NCI-H748 (cell line): Measurements from ENCODE around the gene KRTAP12-3.
"Not testable (repeated sequence)": the region's sequence is repeated elsewhere in the genome, so short reads cannot be mapped to it uniquely, and the experiment has no call there.

ENCODE experiments used
- DNase-seq: peaks from one replicate; lab custom pipeline; 2025; ENCODE audit not compliant: unreplicated experiment; lab: John Stamatoyannopoulos, UW

Gene KRTAP12-3, protein sequence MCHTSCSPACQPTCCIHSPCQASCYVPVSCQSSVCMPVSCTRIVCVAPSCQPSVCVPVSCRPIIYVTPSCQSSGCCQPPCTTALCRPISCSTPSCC

DNA sequence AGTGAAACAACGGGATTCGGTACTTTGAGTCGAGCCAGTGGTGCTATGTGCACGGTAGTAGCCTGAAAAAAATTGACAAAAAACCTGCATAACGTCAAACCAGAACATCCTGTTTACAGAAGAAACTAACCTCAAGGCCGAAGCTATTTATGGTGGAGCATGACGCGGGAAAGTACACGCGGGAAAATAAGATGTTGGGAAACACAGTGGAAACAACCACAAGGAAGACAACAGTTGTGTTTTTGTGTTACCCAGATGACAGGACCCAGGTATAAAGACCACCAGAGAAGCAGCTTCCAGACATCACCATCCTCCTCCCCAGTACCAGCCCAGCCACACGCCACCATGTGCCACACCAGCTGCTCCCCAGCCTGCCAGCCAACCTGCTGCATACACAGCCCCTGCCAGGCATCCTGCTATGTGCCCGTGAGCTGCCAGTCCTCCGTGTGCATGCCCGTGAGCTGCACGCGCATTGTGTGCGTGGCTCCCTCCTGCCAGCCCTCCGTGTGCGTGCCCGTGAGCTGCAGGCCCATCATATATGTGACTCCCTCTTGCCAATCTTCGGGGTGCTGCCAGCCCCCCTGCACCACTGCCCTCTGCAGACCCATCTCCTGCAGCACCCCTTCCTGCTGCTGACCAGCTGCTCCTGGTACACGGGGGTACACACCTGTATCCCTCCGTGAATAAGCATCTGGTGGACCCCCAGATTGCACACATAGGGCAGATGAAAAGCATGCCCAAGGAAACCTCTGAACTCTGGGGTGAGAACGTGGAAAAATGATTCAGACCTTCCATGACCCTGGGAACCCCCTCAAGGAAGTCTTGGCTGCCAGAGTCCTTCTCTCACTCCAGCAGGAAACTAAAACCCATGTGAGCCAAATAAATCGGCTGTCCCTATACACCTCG, at the start of gene KRTAP12-3:
KRTAP12-3 (plus strand) TSS at position 298 of the 906 bp plus-strand sequence; CDS start at position 346, 48 bp downstream.
- no peak for DNase-seq

DNA sequence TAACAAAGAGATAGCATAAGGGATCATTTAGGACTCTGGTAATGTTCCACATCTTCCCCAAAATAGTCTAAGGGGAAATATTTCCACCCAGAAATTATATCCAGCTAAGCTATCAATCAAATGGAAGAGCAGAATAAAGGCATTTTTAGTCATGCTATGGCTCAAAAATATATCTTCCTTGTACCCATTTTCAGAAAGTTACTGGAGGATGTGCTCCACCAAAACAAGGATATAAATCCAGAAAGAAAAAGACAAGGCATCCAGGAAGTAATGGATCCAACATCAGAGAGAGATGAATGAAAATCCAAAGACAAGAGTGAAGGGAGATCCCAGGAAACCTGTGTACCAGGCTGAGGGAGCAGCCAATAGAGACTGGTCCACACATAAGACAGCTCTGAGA, 48.5 kb upstream of the KRTAP12-3 start:
- no peak for DNase-seq

DNA sequence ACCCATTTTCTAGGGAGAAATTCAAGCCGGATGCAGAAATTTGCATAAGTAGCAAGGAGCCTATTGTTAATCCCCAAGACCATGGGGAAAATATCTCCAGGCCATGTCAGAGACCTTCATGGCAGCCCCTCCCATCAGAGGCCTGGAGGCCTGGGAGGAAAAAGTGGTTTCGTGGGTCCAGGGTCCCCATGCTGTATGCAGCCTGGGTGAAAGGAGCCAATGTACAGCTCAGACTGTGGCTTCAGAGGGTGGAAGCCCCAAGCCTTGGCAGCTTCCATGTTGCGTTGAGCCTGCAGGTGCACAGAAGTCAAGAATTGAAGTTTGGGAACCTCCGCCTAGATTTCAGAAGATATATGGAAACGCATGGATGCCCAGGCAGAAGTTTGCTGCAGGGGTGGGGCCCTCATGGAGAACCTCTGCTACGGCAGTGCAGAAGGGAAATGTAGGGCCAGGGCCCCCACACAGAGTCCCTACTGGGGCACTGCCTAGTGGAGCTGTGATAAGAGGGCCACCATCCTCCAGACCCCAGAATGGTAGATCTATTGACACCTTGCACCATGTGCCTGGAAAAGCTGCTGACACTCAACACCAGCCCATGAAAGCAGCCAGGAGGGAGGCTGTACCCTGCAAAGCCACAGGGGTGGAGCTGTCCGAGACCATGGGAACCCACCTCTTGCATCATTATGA, 47.4 kb upstream of the KRTAP12-3 start:
- DNase-seq: not testable (repeated sequence)

DNA sequence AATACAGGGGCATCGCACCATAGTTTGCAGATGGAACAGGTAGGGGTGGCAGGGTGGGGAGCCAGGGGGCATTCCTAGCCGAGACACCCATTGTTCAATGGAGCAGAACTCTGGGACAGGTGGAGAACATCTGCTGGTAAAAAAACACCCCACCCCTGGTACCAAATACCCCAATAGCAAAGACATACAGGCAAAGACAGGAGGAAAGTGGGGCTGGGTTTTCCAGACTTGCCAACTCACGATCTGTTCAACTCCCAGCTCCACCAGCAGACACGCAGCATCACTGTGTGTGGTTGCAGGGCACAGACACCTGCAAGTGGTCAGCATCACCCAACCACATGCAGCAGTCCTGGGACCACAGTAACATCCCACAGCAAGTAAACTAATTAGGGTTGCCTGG, 46.2 kb upstream of the KRTAP12-3 start:
- no peak for DNase-seq

DNA sequence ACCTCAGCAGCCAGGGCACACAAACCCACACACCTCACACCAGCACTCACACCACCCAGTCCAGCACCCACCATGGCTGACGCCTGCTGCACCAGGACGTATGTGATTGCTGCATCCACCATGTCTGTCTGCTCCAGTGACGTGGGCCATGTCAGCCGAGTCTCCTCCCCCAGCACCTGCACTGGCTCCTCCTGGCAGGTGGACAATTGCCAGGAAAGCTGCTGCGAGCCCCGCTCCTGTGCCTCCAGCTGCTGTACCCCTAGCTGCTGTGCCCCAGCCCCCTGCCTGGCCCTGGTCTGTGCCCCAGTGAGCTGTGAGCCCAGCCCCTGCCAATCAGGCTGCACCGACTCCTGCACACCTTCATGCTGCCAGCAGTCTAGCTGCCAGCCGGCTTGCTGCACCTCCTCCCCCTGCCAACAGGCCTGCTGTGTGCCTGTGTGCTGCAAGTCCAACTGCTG, 45.7 kb upstream of the KRTAP12-3 start, which contains the start of gene KRTAP10-8:
KRTAP10-8 (plus strand) TSS at position 51 of the 458 bp plus-strand sequence; CDS start at position 73, 22 bp downstream.
- DNase-seq: no peak

DNA sequence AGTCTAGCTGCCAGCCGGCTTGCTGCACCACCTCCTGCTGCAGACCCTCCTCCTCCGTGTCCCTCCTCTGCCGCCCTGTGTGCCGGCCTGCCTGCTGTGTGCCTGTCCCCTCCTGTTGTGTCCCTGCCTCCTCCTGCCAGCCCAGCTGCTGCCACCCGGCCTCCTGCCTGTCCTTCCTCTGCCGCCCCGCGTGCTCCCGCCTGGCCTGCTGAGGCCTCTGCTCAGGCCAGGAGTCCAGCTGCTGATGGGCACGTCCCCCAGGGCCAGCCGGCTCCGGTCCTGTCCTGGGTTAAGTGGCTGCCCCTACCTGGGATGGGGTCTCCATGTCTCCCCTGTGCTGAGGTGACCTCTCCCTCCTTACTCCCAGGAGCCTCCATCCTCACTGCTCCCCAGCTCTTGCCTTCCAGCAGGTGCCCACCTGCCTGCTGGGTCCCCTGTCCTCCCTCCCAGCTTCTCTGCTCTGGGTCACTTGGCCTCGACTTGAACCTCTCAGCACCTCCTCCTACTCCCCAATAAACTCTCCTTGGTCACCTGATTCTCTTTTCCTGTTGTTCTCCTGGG, 45.0 kb upstream of the KRTAP12-3 start:
- no peak for DNase-seq

DNA sequence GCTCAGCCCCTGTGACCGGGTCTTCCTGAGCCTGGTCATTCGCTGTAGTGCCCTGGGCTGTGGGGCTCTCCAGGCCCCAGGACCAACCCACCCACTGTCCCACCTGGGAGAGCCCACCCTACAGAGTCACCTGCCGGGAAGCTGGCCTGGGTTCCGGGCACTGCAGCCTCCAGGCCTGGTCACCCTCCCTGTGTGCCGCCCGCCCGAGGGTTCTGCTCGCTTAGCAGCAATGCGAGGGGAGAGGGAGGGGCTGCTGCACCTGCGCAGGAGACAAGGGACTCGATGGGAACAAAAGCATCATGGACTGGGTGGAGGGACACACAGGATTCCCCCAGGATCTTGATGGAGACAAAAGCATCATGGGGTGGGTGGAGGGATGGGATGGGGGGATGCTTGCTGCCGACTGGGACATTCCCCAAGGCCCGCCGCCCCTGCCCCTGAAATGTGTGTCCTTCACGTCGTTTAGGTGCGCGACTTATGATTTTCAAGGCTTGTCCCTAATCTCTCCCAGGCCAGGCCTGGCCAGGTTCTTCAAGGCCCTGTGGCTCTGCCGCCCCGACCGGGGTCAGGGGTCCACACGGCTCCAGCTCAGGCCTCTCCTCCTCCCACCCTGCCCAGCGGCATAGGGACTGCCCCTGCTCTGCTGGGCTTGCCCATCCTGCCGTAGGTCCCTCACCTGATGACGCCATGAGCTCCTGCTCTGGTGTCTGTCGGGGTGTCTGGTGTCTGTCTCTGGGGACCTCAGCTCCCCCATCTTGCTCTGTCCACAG, 44.2 kb upstream of the KRTAP12-3 start:
- DNase-seq: no peak

DNA sequence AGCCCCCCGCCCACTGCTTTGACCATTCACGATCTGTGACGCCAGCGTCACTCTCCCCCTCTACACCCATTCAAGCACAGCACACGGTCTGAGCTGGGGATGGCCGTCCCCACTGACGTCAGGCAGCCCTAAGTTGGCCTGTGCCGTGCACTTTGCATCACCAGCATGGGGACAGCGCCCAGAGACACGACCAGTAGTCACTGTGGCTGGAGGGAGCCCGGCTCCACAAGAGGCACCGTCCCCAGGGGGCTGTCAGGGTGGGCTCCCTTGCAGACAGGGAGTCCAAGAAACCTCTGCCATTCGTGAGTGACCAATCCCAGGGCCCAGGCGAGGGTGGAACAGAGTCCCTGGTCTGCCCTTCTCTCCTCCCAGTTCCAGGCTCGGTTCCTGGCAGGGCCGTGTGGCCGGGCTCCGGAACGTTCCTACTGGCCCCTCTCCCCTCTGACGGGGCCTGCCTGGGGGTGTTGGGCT, 43.5 kb upstream of the KRTAP12-3 start:
- DNase-seq: no peak

DNA sequence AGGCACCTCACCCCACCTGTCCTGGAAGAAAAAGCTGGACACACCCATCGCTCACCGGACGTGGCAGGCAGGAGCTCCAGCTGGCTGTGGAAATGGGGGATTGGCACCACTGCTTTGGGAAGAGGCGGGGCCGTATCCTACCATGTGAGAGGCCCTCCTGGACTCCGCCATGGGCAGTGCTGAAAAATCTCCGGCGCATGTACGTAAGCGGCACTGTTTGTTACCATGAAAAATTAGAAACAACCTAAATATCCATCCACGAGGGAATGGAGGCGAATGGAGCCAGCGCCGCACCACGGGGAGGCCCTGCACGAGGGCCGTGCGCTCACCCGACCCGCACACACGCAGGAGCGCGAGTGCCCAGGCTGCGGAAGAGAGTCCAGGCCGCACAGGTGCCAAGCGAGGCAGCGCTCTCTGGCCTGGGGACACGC, 42.8 kb upstream of the KRTAP12-3 start:
- DNase-seq: no peak

DNA sequence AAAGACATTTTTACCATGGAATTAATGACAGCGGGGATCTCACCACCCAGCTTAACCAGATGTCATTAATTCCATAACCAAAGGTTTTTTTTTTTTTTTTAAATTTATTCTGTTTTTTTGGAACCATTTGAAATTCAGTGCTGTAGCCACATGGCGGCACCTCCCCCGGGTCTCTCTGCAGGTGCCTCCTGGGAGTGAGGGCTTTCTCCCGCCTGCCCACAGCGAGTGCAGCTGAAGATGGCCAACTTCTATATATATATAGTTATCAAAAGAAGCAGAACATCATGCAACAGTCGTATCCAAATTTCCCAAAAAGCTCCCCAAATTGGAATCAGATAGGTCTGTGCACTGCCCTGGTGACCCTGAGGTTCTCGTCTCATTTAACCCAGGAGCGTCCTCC, 42.3 kb upstream of the KRTAP12-3 start:
- no peak for DNase-seq

DNA sequence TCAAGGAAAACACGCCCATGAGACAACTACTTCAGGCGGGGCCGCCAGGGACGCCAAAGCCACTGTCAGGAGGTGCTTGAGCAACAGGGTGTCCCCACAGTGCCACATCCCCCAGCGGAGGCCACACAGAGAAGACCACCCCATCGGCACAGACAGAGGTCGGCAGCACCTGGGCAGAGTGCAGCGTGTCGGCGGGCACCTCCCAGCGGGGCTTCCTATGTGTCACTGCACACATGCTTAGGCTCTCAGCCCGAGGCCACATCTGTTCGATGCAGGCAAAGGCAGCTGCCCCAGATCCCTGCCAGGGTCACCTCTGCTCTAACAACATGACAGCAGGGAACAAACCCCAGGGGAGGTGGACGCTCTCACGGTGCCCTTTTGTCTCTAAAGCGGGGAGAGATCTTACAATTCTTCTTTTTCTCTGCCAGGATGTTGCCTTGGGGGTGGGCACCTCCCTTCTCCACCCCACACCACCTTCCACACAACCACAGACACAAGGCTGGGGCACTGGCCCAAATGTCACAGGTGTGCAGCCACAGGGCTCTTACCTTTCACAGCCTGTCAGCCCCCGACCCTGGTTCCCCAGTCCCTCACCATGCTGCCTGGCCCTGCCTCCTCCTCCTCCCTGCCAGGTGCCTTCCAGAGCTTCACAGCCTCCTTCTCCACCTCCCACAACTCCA, 41.7 kb upstream of the KRTAP12-3 start:
- no peak for DNase-seq

DNA sequence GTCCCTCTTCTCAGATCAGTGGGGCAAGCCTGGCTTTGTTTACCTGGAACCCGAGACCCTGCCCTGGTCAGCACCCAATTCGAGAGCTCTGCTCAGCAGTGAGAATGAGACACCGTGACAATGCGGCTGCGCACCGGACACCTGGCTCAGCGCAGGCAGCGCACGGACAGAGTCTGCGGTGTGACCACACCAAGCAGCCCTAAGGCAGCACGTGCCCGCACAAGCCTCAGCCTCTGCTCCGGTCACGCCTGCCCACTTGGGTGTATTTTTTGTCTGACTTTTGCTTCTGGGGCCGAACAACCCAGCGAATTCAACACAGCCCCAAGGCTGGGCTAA, 41.2 kb upstream of the KRTAP12-3 start:
- no peak for DNase-seq

DNA sequence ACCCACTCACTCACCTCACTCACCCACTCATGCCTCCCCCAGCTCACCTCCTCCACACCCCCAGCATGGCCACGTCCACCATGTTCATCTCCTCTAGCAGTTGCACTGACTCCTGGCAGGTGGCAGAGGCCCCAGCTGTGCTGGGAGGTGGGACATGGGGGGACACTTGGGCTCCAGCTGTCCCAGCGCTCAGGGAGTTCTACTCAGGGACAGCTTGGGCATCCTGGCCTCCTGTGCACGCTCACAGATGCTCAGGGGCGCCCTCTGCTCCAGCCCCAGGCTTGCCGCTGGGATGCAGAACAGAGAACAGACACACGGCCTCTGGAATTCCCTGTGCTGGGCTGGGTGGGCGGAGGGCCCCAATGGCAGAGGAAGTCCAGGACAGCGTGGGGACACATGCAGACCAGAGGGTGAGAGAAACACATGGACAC, 40.6 kb upstream of the KRTAP12-3 start:
- no peak for DNase-seq

DNA sequence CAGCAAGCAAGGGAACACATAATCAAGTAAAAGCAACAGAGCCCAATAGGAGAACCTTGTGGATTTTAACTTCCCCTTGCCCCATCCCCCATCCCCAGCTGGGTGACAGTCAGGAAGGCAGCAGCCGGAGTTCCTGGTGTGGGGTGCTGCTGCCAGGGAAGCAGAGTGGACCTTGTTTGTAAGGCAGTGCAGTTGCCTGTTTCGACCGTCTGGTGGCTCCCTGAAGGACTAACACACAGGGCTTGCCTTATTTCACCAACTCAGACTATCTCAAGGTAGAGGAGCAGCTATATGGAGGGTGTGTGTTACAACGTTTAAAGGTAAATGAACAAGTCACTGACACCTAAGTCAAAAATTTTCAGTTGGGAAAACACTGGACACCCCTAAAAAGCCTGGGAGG, 39.2 kb upstream of the KRTAP12-3 start:
- DNase-seq: no peak

DNA sequence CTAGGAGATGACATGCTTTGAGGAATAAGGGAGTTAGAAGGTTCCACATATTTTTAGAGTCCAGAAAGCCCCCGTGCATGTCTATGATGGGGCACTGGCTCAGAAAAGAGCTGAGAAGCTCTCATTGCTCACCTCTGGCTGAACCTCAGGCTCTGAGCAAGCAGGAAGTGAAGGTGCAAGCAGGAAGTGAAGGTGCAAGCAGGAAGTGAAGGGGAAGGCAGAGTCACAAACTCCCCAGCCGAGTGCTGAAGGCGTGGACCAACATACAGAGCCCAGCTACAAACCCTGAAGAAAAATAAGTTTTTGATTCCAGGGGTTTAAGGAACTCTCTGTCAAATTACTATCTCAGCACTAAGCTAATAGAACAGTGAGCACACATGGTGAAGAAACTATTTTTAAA, 38.8 kb upstream of the KRTAP12-3 start:
- no peak for DNase-seq

DNA sequence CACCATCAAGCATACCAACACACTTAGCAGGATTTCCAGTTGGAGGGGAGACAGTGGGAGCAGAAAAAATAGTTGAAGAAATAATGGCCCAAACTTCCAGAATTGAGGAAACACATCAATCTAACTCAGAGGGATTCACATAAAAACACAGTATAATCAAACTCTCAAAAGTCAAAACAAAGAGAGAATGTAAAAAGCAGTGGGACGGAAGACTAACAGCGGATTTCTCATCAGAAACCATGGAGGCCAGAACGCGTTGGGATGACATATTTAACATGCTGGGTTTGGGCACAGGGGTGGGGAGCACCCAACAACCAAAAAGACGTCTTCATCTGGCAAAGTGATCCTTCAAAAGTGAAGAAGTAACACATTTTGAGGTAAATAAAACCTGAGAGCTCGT, 37.8 kb upstream of the KRTAP12-3 start:
- no peak for DNase-seq

DNA sequence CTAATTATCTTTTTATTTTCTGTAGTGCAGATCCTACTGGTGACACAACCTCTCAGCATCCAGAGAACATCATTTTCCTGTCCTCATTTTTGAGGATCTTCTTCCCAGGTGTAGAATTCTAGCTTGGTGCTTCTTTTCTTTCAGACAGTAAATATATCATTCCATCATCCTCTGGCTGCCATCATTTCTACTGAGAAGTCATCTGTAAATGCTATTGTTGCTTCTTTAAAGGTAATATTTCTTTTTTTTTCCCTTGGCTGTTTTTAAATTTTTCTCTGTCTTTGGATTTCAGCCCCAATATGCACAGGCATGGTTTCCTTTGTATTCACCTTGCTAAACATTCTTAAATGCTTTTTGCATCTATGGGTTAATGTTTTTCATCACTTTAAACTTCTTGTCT, 34.2 kb upstream of the KRTAP12-3 start:
- no peak for DNase-seq

DNA sequence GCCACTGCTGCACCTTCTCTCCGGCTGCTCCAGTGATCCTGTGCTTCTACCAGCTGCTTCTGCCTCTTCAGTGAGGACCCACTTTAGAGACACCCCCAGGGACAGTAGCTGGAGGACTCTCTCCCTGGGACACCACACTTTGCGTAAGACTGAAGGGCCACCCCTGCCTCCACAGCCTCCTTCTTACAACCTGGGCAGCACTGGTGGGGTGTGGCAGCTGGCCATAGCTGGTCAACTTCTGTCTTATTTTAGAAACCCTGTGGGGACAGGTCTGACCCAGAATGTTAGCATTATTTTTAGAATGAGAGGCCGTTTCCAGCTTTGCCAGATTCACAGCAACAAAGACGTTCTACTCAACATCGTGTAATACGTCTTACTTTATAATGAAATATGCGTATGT, 32.0 kb upstream of the KRTAP12-3 start:
- DNase-seq: no peak

DNA sequence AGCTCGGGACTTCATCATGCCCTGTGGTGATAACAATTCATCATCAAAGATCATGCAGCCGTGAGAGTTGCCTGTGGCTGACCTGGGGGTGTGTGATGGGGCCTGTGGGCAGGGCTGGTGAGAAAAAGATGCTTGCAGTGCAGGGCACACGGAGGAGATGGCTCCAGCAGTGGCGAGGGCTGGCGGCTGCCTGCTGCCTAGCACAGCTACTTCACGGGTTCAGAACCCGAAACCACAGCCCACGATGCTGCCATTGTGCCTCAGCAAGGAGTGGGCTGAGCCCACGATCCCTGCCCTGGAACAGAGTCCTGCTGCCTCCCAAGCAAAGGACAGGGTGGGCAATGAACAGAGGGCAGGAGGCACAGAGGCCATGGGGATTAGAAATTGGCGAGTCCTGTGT, 31.5 kb upstream of the KRTAP12-3 start:
- no peak for DNase-seq

DNA sequence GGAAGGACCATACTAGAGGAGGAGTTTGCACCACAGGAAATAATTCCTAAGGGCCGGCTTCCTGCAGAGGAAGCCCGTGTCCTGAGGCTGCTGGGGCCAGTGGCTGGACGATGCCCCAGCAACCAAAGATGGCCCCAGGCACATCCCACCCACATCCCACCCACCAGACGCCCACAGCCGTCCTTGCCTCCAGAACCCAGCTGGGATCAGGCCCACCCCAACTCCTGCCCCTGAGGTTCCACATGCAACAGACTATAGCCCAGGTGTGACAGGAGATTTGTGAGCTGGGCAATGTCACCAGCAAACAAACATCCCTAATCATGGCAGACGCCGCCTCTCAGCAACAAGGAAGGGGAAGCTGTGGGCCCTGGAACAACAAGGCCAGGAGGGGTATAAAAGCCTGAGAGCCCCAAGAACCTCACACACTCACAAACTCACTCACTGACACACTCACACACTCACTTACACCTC, 31.0 kb upstream of the KRTAP12-3 start, which contains the start of gene KRTAP10-9:
KRTAP10-9 (plus strand) TSS at position 421 of the 471 bp plus-strand sequence. CDS start 79 bp downstream, outside the sequence.
- DNase-seq: no peak
